Heart left ventricle (tissue), 13 donors: ENCODE data around the gene EIF4A3.

Experiments used
- CTCF ChIP-seq, 12 donors: fragments of 200-600 bp; sonication (generic) in 4 of 12; IDR thresholded peaks; one replicate each; pipeline versions ENCODE4 v1.5.0 to v1.8.0; 2018 to 2022; ENCODE audit warnings: antibody characterized with exemption in 12 of 12, mild to moderate bottlenecking in 5 of 12
- POLR2A ChIP-seq, 2 donors: fragments of 450-650 bp; IDR thresholded peaks; one replicate each; pipeline ENCODE4 v1.6.1; 2017; ENCODE audit warnings: antibody characterized with exemption in 2 of 2, mild to moderate bottlenecking in 2 of 2, moderate library complexity in 2 of 2
- donor health status: ischemic (EF 13 %, LVEDD 7.1; RV severe dilation, severe dysfunction).
- donor health status: DM: no; HTN: yes; CAD: no.
- donor health status: DM: no; HTN: no; CAD: no.
- donor health status: ischemic (EF 25% LVEDD 6.9; RV normal size, moderate dysfunction).
- donor health status: ischemic (EF 25% LVEDD 5.7; RV mildly dilated, moderate dysfunction).
- donor health status: ischemic (EF 35%, LVEDD 5.7; RV mildly dilated, moderate dysfunction).
- donor health status: nonischemic (EF 11% LVEDD 7.7; RV severe dilation, severe dysfunction).
- donor health status: DM: yes; HTN: yes; CAD: no.
- donor health status: PGD.
- donor health status: ischemic (EF 29% LVEDD 5.4; RV normal size, mild dysfunction).
- donor health status: nonischemic (EF 23%, LVEDD 6.1; RV moderate dilation, normal function).

- TF ChIP-seq CTCF (IDR thresholded peaks at IDR 0.05) (no peak), POLR2A (IDR thresholded peaks at IDR 0.05) (no peak)
These were observed 6.1 kb upstream of the EIF4A3 start for GRCh38 chr17:80153004-80153403.
